Activated naive CD8-positive, alpha-beta T cell treated with anti-CD3 and anti-CD28 coated beads, Interleukin-2, amount 50 U/mL, for 16 hours (primary cell): Measurements from ENCODE around the gene HOXA7.

Experiments
- DNase-seq: peaks from one replicate; pipeline ENCODE4 v3.0.0-alpha.2; 2020; ENCODE audit warnings: low read depth, low spot score

The HOXA7 gene

DNA sequence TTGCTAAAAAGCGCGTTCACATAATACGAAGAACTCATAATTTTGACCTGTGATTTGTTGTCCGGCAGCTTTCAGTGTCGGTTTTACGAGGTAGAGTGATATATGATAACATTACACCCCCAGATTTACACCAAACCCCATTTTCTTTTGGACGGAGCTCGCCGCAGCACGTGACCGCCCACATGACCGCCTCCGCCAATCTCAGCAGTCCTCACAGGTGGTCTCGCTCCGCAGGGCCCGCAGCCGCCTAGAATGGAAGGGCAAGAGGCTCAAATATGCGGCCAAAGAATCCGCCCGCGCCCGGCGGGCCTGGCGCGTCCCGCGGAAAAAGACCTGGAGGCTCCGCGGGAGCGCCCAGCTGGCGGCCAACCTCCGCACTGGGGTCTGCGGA lies at the start of gene HOXA7:
HOXA7 (minus strand) TSS at position 168 of the 391 bp plus-strand sequence; CDS start at position 38, 130 bp downstream.
- no peak for DNase-seq

DNA sequence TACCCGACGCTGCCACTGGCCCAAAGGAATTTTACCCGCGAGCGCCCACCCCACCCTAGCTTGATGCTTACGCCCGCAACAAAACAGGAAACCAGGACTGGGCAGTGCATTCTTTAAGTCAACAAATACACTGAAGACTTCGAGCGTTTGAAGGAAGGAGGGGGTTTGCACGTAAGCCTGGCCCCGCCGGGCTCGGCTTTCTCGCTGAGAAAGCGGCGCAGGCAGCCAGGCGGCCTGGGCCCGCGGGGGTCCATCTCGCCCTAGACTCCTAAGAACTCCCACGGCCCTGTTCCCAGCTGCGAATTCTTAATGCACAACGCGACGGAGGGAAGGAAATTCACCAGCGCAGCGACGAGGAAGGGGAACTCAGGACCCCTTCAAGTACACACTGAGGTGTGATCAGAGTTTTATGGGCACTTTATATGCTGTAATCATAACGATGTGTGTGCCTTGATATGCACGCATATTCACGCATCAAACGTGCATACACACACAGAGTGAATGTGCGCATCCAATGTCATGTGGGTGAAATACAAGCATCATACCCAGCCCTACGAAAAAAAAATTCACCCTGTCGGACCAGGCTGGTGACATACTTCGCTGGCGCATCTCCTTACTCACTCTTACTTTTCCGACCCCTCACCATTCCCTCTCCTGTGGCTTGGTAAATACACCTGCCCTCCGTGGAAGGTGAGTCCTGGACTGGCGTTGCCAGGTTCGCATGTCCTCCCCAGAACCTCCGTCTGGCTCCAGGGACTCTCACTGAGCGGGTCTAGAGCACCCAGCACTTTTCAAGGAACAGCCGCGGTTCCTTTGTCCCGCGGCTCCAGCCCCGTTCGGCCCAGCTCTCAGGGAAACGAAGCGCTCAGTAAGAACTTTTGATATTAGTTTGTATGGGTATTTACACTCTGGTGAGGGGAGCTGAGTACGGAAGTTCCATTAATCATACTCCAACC lies 49.1 kb upstream of the HOXA7 start:
- DNase-seq = no peak

DNA sequence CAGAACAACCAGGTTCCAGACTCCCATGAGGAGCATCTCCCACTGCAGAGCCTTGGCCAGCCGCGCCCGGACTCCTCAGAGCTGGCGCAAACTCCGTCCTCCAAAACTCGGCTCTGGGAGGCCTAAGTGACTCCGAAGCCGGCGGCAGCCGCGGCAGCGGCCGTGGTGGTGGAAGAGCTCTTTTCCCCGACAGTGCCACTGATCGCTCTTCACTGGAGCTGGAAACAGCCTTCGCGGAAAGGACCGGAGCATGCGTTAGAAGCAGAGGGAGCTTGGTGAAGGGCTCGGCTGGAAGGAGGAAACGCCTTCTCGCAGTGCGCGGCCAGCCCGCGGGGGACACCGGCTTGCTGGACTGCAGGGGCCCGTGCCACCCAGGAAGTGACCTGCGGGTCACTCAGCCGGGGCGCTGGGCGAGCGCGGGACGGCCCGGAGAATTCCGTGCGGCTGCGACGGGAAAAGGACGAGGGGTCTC lies 48.4 kb upstream of the HOXA7 start:
- DNase-seq = no peak

DNA sequence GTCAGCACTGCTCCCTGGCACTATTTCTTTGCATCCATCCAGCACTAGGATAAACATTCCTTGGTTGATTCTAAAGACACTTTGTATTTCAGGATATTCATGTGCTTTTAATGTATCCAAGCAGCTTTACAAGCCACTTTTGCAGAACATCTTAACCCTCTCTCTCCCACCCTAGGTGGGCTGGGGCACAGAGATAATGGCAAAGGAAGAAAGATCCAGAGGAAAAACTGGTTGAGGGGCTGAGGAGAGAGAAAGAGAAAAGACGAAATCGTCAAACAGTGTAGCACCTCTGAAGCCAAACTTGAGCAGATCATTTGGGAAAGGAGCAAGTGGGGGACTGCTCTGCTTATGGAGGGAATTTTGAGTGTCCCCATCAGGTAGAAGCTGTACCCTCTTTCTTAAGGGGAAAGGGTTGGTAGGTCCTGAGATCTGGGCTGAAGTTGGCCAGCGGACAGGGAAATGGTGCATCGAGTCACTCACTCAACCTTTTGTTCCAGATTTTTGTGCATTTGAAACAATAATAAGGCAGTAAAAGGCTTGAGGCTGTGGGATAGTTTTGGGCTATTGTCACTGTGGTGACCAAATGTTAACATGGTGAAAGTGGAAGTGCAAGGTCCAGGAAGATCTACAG lies 47.6 kb upstream of the HOXA7 start:
- no peak for DNase-seq

DNA sequence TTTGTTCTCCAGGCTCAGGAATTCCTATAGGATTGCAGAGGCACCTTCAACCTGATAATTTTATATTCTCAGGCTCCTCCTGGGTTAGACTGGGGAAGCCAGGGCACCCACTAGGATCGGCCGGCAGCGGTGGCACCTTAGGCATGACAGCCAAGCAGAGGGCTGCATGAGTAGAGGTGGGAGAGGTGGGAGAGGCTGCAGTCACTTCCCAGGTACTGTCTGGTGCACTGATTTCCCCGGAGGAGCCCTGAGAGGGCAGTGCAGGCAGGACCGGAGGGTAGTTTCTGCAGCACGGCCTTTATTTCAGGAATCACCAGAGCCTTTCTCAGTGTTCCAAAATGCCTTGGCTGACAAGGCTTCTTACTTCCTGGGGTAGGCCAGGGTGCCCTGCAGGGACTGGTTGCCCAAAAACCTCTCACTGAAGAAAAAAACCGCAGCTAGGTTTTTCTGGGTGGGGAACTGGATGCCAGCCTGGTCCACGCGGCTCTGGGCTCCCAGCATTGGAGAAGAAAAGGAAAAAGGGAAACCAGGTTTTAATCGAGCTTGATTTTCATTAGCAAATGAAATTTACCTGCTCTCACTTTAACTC lies 47.0 kb upstream of the HOXA7 start:
- DNase-seq = no peak

DNA sequence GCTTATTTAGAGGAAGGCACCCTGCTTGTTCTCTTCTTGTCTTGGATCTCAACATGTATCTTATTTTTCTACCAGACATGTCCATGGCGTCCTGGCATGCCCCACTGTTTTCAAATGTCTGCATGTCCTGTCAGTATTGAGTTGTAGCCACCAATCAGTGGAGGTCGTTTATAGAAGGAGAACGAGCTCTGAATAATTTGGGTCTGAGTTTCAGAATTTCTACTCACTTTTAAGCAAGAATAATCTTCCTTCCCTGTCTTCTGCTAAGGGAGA lies 46.3 kb upstream of the HOXA7 start:
- no peak for DNase-seq

DNA sequence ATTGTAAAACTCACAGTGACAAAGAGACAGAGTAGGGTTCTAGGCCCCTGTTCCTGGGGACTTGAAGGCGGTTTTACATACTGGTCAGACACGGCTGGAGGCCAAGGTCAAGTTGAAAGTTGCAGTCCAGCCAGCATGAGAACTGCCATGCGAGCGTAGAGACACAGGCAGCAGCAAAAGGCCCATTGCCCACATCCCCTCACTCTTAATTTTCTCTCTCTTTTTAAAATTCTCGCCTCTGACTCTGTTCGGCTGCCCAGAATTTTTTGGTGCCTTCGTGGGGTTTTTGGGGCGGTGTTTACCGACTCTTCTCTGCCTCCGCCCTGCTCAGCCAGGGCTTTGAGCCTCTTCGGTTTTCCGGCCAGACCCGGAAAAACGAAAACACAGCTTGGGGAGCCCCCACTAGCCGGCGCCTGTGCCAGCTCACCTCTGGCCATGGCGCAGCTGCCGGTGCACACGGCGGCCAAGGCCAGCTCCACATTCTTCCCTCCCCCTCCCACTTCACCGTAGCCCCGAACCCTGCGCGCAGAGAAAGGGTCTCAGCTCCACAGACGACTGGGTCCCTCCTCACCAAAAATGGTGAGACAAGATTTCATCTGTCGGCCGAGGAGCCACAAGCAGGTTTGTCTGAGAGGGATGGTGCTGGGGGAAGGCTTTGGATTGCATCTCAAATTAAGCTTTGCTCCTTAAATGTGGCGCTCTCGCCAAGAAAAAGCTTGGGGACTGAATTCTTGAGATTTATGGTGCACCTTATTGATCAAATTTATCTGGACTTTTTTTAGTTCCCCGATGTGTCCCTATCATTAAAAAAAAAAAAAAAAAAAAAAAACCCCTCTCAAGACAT lies 45.8 kb upstream of the HOXA7 start:
- DNase-seq = no peak

DNA sequence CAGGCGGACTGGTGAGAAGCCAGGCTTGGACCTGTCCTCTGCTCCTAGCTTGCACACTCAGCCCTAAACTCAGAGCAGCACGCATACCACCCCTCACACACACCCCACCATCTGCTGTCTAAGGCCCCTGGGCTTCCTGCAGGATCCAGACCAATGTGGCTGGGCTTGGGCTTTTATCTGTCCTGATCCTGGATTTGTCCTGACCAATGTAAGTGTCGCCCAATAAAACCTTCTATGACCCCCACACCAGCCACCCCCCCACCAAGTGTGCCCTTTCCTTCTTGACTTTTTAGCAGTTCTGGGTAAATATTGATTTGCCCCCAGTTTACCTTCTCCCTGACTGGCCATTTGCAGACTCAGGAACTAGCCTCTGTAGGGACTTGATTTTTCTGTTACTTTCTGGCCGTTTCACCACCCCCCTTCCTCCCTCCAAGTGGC lies 45.1 kb upstream of the HOXA7 start:
- no peak for DNase-seq

DNA sequence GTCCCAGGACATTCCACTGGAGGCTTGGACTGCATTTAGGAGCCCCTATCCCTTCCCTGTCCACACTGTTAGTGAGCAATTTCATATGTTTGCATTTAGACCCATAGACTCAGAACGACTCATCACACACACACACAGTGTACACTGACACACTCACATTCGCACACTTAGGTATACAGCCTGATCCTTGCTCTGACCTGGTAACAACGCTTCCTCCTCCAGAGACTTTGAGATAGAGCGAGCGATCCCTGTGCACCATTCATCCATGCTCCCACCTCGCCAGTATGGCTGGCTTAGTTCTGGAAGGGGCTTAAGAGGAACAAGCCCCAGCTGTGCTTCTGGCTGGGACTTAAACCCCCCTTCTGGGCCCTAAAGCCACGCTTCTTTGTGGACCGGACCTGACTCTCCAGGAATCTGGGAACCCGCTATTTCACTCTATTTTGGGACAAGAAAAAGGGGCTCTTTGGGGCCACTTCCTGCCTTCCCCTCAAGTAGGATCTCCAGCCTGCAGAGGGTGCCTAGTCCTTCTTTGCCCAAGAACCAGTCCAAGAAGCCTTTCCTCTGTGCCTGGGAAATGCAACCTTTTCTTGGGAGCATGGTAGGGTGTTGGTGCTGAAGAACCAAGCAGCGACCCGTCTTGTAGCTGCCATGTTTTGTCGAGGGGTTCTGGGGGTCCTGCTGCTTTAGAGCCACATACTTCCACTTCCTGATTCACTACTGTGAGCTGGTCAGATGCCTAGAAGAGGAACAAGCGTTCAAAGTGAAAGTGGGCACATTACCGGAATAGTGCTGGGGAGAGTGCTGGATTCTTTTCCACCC lies 44.5 kb upstream of the HOXA7 start:
- no peak for DNase-seq

DNA sequence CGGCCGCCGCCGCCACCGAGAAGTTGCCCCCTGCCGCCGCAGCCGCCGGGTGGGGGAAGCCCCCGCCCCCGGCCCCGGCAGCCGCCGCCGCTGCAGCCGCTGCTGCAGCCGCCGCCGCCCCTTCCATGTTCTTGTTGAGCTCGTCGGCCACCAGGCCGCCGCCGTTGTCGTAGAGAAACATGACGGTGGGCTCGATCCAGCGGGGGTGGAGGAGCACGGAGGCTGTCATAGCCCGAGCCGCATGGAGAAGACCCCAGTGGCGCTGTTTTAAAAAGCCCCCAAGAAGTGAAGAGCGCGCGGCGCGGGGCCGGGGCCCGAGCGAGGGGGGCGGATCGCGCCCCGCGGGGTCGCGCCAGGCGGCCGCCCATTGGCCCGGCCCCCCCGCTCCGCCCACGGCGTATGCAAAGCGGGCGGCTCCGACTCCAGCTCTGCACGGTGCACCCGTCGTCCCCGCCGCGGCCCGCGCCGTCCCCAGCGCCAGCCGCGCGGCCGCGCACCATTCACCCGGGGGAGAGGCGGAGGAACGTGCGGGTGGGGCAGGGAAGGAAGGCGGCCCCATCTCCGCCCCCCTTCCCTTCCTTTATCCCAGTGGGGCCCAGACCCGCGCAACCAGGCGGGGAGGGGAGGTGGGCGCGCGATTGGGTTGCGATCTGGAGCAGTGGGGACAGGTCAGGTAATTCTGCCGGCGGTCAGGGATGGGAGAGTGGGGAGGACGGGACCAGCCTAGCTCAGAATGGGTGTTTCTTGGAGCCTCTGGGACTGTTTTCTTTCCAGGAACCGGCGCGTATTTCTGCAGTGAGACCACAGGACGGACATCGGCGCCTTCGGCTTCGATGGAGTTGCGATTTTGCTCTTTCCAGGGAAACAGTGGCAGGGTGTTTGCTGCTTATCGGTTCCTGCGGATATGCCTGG lies 43.6 kb upstream of the HOXA7 start, which contains the start of gene HOXA13:
HOXA13 (minus strand) TSS at position 243 of the 912 bp plus-strand sequence; CDS start at position 229, 14 bp downstream.
- no peak for DNase-seq

DNA sequence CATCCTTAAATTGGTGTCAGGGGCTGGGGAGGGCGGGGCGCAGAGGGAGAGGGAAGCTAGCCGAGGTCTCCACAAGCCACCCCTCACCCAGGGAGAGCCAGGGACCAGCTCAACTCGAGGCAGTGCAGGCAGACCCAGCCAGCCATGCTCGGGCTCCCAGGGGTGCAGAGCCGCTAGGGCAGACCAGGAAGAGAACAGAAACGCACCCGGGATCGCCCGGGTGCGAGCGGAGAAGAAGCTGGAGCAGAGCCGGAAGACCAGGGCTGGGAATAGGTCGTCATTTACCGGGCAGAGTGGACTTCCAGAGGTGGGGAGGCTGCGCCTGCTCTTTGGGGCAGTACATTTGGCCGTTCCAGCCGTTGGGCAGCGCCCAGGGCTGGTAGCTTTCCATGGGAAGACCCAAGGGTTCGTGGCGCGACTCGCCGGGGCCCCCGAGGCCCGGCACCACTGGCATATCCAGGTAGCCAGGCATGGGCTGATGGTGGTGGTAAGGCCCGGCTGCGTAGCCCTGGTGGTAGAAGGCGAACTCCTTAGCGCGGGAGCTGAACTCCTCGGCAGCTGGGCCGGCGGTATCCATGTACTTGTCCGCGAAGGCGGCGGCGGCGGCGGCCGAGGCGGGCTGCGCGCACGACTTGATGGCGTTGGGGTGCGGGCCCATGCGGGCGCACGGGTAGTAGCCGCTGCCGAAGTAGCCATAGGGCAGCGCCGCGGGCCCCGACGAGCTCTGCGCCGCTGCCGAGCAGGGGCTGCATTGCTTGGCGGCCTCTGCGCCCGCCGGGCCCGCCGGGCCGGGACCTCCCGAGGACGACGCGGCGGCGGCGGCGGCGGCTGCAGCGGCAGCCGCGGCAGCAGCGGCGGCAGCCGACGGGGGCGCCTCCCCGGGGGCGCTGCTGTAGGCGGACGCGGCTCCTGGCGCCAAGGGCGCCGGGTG lies 42.7 kb upstream of the HOXA7 start:
- DNase-seq = no peak

DNA sequence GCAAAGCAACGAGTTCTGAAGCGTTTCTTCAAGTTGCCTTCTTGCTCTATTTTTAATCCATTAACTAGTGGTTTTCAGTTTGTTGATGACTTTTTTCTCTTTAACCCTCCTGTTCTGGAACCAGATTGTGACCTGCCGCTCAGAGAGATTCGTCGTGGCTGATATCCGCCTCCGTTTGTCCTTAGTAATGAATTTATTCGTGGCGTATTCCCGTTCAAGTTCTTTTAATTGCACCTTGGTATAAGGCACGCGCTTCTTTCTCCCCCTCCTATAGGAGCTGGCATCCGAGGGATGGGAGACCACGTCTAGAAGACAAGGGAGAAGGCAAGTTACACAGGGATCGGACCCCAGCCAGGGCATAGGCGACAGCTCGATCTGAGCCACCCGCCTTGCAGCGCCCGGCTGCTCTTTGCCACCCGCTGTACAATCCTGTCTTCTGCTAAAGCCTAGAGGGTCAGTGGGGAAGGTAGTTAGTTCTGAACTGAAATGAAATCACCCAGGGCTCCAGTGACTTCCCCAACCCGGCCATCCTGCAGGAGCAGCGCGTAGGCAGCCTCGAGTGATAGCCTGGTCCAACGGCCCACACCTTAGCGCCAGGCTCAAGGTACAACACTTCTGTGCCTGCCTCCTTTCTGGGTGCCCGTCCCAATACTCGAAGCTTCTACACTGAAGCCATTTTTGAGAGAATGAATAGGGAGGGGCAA lies 41.8 kb upstream of the HOXA7 start:
- no peak for DNase-seq

DNA sequence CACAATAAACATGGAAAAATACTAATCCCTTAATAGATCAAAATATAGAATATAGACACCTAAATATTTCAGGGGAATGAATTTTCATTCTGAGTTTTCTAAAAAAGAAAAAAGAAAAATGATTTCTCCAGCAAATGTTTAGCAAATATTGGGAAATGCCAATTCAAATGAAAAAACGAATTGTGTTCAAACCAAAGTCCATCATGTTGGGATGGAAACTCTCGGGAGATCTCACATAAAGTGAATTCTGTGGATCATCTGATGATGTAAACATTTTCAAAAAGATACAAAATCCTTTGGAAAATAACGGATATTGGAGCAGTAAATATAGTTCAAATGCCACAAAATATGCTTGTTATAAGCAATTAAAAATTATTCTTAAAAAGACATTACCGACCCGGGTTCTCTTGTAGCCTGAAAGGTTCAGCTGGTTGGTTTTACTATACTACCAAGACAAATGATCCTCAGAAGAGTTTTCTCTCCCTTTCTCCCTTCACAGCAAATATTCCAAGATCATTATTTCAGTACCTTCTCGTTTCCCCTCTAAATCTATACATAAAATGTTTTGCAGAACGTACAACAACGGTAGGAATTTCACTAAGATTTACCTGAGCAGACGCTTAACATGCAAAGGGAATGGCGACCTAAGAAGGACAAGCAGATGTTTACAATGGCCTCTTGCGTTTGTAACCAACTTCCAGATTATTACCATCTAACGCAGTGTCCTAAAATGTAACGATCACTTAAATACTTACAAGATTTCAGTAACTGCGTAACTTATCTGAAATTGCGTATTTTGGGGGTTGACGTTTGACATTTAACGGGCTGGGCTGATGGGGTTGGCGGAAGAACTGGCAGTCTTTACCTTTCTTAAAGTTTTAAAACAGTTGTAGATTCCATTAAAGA lies 40.9 kb upstream of the HOXA7 start:
- no peak for DNase-seq

DNA sequence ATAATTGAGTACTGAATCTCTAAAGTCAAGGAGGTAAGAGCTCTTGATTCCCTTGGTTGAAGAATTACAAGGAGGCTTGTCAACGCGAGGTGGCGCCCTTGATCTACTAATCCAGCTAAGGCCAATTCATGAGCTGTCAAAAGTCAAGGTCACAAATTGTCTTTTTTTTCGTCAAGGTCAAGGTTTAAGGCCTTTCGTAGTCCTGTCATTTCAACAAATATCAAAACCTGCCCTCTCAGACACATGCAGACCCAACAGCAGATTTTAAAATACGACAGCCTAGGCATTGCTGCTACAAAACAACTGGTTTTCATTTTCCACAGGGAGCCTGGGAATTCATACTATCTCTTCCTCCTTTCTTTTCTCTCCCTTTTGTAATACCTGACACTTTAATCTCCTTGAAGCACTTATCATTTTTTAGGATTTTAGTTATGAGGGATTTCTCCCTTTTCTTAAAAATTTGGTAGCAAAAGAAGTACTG lies 39.9 kb upstream of the HOXA7 start:
- DNase-seq = peak; percentile 67

DNA sequence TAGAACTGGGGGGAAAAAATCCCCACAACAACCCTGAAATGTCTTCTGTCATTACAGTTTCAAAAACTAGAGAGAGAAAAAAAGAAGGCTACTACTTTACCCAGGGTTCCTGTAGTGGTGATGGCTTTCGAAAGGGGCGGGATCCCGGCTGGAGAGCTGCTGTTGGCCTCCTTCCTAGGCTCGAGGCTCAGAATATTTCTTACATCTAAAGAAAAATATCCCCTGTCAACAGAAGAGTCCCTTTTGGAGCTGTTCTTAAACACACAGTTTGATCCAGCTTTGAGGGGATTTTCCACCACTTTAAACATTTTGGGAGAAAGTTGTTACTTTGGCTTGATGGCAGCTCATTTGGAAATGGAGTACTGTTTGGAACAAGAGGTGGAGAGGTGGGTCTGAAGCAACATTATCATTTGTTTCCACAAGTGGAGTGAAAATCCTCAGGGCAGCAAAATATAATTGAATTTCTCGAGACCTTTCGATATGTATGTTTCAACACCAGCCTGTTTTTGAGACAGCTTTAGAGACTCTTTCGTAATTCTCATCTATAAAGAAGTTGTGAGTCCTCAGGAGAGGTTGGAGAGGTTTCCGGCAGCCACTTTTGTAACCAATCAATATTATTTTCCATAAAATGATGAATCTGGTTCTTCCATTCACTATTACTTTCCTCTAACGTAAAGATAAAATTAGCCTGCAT lies 38.4 kb upstream of the HOXA7 start:
- DNase-seq = no peak

DNA sequence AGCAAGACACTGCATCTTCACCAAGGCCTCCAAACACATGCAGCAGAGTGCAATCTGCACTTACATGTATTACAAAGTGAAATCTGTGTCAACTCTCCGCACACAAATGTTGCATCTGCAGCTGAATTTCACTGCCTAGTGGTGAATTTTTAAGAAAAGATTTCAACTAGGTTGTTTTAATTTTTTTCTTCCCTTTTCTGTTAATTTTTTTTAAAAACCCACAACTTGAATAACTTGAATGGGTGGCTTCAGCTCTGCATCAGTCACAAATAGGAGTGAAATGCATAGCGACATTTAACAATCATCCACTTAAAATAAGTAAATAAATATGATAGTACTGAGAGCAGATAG lies 37.5 kb upstream of the HOXA7 start:
- no peak for DNase-seq
